ENCODE data around the gene CAPN12. TPM values are rescaled to one million over a fixed set of nuclear protein-coding genes. Genes with fewer than 3 reads are reported as not detected.

Gene CAPN12
- total and polyA plus RNA-seq, 10 of the 15 experiments (the other 5 are each of a cell fraction or from before 2014, with no cell fraction given), result 0.64 to 4.6 (median 2.0) TPM

DNA sequence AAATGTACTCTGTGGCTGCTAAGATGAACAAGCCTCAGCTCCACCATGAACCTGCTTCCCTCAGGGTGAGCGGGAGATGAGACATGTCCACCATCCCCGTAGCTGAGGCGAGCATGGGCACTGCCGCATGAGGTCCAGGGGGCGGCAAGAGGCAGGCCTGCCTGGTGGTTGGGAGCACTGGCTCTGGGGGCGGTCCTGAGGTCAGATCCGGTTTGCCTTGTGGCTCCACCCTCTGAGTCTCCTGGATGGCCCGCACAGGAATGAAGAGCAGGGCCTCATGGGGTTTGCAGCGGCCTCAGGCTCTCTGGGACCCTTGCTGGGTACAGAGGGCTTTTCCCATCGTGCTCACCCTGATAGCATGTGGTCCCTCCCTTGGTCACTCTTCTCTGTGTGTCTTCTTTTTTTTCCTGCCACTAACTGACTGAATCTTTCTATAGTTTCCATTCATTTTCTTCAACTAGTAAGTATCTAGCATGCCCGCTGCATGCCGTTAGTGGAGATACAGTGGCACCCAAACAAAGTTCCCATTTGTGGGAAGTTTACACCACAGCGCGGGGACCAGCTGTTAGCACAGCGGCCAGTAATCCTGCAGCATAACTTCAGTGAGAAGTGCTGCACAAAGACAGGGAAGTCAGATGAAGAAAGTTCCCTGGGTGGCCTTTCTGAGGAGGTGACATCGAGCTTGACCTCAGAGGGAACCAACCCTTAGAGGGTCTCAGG lies 37.3 kb downstream of the CAPN12 start:
- no peak for FAIRE-seq
- H3K36me3 ChIP-seq (ENCODE audit: control insufficient read depth in 2 of 2, insufficient read depth in 2 of 2, low read length in 1 of 2), result peaks cover 32 to 60% of the 10 kb centered on the region in 2 experiments; a peak in 3 of 4 replicates

More for the DNA sequence above, 37.3 kb downstream of the CAPN12 start:
- ChIA-PET CTCF (interaction anchor here (0.7 kb wide), 1 partner anchor 67 kb away, joined by 3 read pairs; no protein-coding TSS in a partner anchor), SMC1A (ENCODE audit: uncharacterized antibody, unreplicated experiment) (no interaction called here), RAD21 (ENCODE audit: unreplicated experiment) (no interaction called here), POLR2A (no interaction called here)
- H3K4me3 ChIP-seq, result no peak overlapping the region
- no peaks in the 10 kb centered on the region for H3K4me1 ChIP-seq (ENCODE audit: control insufficient read depth, insufficient read depth, low read length)
- ATAC-seq, result no peak
- no peaks in the 10 kb centered on the region for H4K20me1 ChIP-seq (ENCODE audit: control insufficient read depth, insufficient read depth)
- H2AFZ ChIP-seq (ENCODE audit: control insufficient read depth, low read depth, low read length), result no peak overlapping the region
- no peak overlapping the region for H3K9ac ChIP-seq (ENCODE audit: control insufficient read depth, insufficient read depth, low read length)
- no peaks in the 10 kb centered on the region for H3K27me3 ChIP-seq (replicated peaks in 1 of 2; ENCODE audit: control insufficient read depth in 2 of 2, insufficient read depth in 2 of 2, low read length in 1 of 2)
- TF ChIP-seq E2F4 (IDR thresholded peaks at IDR 0.05; ENCODE audit: low read depth, low read length), result no peak
- no peak for TF ChIP-seq BCLAF1 (IDR thresholded peaks at IDR 0.05)
- no peak for TF ChIP-seq CBFB (IDR thresholded peaks at IDR 0.05; ENCODE audit: low read depth)
- TF ChIP-seq MEF2A (IDR thresholded peaks at IDR 0.05; ENCODE audit: insufficient read depth, low read depth, low read length), result no peak
- no peak for TF ChIP-seq HSF1 (IDR thresholded peaks at IDR 0.05; ENCODE audit: low read depth, low read length)
- no peaks in the 10 kb centered on the region for H3K79me2 ChIP-seq (ENCODE audit: control insufficient read depth, insufficient read depth, low read length)
- in situ Hi-C loops (cut with MboI), result no loop called here
- no peak overlapping the region for H3K4me2 ChIP-seq (ENCODE audit: control insufficient read depth, insufficient read depth)
- intact Hi-C loops (cut with micrococcal nuclease; ENCODE audit: unreplicated experiment), result no loop called here
- no TSS peak for BruUV-seq (replicated peaks)
- no peak for DNase-seq (ENCODE audit: low read depth, low spot score)
- H3K27ac ChIP-seq (ENCODE audit: control insufficient read depth, insufficient read depth), result no peak overlapping the region
- no peaks in the 10 kb centered on the region for H3K9me3 ChIP-seq (replicated peaks; ENCODE audit: control insufficient read depth, insufficient read depth, low read length)
- WGBS (ENCODE audit: insufficient coverage, insufficient replicate concordance, low lambda C conversion rate, missing lambda C conversion rate), result 97% methylated on average over 16 of the region's 16 CpGs

All from GM12878 (cell line).